ENCODE measurements around the gene HOXA11. TPM values are rescaled to one million over a fixed set of nuclear protein-coding genes. Genes with fewer than 3 reads are reported as not detected.

The HOXA11 gene
- total RNA-seq, 1 donor from 2014 or later: not detected

DNA sequence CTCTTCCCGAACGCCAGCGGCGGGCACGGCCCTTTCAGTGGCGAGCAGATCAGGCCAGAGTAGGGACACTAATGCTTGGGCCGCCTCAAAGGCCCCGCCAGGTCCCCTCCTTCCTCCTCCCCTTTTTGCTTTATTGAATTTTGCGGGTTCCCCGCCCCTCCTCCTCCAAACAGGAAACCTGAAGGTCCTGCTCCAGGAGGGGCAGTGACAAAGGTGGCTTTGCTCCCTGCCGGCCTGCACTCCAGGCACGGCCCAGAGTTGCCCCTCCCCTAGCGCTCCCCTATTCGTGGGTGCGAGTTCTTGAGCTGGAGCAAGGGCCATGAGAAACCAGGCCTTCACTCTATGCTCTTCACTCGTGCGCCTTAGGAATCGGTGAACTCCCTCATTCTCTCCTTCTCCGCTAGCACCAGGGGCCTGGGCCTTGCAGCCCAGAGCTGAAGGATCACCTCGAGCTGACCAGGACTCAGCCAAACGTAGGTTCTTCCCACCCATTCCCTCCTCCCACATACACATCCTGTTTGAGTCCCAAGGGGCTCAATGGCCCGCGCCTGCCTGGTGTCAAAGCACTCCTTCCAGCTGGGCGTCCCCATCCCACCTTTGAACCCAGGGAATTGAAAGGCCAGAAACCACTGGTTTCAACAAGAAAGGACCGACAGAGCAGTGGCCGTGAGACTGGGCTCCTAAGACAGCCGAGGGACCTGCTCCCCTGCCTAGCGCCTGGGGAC, 36.8 kb downstream of the HOXA11 start:
- no peak for DNase-seq (ENCODE audit: low spot score)
- TF ChIP-seq, protein P1, sequence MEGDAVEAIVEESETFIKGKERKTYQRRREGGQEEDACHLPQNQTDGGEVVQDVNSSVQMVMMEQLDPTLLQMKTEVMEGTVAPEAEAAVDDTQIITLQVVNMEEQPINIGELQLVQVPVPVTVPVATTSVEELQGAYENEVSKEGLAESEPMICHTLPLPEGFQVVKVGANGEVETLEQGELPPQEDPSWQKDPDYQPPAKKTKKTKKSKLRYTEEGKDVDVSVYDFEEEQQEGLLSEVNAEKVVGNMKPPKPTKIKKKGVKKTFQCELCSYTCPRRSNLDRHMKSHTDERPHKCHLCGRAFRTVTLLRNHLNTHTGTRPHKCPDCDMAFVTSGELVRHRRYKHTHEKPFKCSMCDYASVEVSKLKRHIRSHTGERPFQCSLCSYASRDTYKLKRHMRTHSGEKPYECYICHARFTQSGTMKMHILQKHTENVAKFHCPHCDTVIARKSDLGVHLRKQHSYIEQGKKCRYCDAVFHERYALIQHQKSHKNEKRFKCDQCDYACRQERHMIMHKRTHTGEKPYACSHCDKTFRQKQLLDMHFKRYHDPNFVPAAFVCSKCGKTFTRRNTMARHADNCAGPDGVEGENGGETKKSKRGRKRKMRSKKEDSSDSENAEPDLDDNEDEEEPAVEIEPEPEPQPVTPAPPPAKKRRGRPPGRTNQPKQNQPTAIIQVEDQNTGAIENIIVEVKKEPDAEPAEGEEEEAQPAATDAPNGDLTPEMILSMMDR (IDR thresholded peaks at IDR 0.05): no peak
- Mint-ChIP-seq H3K36me3 (ENCODE audit: low read depth) (peaks cover 2% of the 10 kb centered on the region), H3K9me3 (ENCODE audit: low read depth) (peaks cover 2% of the 10 kb centered on the region), H3K27me3 (ENCODE audit: low read depth) (peaks cover 87% of the 10 kb centered on the region), H3K4me1 (ENCODE audit: low read depth) (peaks cover 15% of the 10 kb centered on the region), H3K27ac (ENCODE audit: unreplicated experiment) (peak overlapping the region; percentile 54), H3K4me3 (ENCODE audit: unreplicated experiment) (no peak overlapping the region)

DNA sequence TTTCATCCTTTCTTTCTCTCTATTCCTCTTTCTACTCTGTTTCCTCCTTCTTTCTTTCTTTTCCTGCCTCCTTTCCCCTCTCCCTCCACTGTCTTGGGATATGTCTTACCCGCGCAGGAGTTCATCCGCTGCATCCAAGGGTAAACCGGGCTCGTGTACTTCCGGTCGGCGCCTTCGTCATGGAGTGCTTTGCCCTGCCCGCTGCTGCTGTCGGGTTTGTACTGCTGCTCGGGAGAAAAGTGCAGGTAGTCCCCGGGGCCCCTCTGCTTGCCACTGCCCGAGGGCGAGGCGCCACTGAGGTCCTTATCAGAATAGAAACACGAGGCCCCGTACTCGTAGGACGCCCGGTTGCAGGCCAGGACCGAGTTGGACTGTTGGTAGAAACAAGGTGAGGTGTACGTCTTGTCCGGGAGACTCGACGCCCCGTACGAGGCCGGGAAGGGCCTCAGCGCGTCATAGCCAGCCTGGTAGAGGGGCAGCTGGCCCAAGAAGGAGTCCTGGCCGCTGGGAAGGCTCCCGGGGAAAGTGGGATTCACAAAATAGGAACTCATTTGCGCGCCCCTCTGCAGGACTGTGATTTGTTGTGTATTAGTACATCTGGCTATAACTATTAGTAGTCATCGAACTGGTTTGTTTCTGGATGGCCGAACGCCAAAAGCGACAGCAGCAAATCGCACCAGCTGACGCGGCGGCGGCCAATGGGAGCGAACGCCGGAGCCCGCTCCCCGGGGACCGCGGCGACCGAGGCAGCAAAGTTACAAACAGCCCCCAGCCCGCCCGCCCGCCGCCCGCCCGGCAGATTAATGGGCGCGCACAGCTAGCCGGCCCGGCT, 37.6 kb downstream of the HOXA11 start, which contains the start of gene HOXA6:
Gene HOXA6 (minus strand): TSS at position 576 of the 832 bp plus-strand sequence. CDS start 25 bp downstream, at position 551.
- H3K9me3 Mint-ChIP-seq (ENCODE audit: low read depth): peaks cover 2% of the 10 kb centered on the region
- DNase-seq (ENCODE audit: low spot score): peak; percentile 80
- H3K27me3 Mint-ChIP-seq (ENCODE audit: low read depth): peaks cover 86% of the 10 kb centered on the region
- peaks cover 2% of the 10 kb centered on the region for H3K36me3 Mint-ChIP-seq (ENCODE audit: low read depth)
- H3K4me1 Mint-ChIP-seq (ENCODE audit: low read depth): peaks cover 20% of the 10 kb centered on the region
- peak within 1 kb of the TSS; percentile 54 for H3K27ac Mint-ChIP-seq (ENCODE audit: unreplicated experiment)
- TF ChIP-seq, protein P1 (IDR thresholded peaks at IDR 0.05): no peak
- peak within 1 kb of the TSS; percentile 22 for H3K4me3 Mint-ChIP-seq (ENCODE audit: unreplicated experiment)

DNA sequence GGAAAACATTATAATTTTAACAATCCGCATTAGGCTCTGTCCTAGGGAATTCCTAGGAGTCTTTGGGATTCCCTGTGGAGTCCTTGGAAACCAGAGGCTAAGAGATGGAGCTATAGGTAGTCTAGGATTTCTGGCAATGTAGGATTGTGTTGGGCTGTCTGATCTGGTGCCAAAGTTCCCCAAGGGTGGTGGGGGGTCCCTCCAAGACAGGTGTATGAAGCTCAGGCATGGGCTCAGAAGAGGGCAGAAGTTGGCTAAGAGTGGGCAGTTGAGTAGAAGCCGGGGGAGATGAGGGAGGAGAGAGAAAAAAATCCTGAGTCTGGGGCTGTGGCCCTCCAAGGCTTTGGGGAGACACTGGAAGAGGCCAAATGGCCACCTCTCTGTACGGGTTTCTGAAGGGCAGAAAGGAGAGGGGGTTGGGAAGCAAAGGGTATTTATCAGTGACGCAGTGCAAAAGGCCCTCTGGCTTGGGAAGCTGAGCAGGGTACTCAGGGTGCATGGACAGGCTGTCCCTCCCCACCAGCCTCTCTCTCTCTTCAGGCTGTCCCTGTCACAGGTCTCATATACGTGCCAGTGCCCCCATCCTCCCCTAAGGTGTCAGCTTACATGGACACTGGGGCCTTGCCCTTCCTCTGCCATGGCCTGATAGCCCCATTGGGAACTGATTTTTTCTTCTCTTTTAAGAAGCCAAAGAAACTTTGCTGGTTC, 38.4 kb downstream of the HOXA11 start:
- Mint-ChIP-seq H3K27me3 (ENCODE audit: low read depth) (peaks cover 86% of the 10 kb centered on the region), H3K4me3 (ENCODE audit: unreplicated experiment) (no peak overlapping the region), H3K9me3 (ENCODE audit: low read depth) (peaks cover 2% of the 10 kb centered on the region), H3K36me3 (ENCODE audit: low read depth) (peaks cover 2% of the 10 kb centered on the region), H3K4me1 (ENCODE audit: low read depth) (peaks cover 20% of the 10 kb centered on the region), H3K27ac (ENCODE audit: unreplicated experiment) (no peak overlapping the region)
- TF ChIP-seq, protein P1 (IDR thresholded peaks at IDR 0.05): no peak
- DNase-seq (ENCODE audit: low spot score): no peak

DNA sequence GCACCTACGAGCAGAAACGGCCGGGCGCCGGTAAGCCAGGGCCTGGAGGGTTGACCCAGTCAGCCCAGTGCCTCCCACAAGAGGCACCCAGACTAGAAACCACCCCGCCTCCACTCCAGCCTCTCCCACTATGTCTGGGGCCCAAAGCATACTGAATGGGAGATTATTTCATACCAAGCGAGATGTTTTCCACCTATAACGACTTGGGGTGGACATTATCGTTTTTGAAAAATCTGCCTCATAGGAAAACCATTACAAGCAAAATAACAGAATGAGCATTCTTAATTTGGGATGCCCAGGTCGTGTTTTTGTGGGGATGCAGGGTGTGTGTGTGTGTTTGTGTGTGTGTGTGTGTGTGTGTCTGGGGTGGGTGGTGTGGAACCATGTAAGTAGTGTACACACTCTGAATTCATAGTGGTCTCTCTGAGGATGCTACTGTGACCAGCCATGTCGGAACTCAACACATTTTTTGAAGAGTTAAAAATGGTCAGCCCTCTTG, 39.1 kb downstream of the HOXA11 start:
- Mint-ChIP-seq H3K4me1 (ENCODE audit: low read depth) (peaks cover 13% of the 10 kb centered on the region), H3K36me3 (ENCODE audit: low read depth) (peaks cover 2% of the 10 kb centered on the region), H3K27ac (ENCODE audit: unreplicated experiment) (no peak overlapping the region), H3K9me3 (ENCODE audit: low read depth) (peaks cover 2% of the 10 kb centered on the region), H3K4me3 (ENCODE audit: unreplicated experiment) (no peak overlapping the region), H3K27me3 (ENCODE audit: low read depth) (peaks cover 86% of the 10 kb centered on the region)
- TF ChIP-seq, protein P1 (IDR thresholded peaks at IDR 0.05): no peak
- no peak for DNase-seq (ENCODE audit: low spot score)

All from chondrocyte (in vitro differentiated cells).